LHCN-M2 (cell line): Measurements from ENCODE around the gene PIK3R6. TPM values are rescaled to one million over a fixed set of nuclear protein-coding genes. Genes with fewer than 3 reads are reported as not detected.

Experiments used
- DNase-seq: peaks from one replicate; pipeline ENCODE4 v3.0.0-alpha.2; 2012; ENCODE audit warnings: low read depth
- total RNA-seq: library from RNA; depleted of rRNA; stranded (reverse); fragments of >200 nt; gene quantifications from 2 replicates; pipeline ENCODE4 v1.2.3, GENCODE V29; 2014

The PIK3R6 gene
- total RNA-seq, 1 experiment from 2014 or later = not detected

DNA sequence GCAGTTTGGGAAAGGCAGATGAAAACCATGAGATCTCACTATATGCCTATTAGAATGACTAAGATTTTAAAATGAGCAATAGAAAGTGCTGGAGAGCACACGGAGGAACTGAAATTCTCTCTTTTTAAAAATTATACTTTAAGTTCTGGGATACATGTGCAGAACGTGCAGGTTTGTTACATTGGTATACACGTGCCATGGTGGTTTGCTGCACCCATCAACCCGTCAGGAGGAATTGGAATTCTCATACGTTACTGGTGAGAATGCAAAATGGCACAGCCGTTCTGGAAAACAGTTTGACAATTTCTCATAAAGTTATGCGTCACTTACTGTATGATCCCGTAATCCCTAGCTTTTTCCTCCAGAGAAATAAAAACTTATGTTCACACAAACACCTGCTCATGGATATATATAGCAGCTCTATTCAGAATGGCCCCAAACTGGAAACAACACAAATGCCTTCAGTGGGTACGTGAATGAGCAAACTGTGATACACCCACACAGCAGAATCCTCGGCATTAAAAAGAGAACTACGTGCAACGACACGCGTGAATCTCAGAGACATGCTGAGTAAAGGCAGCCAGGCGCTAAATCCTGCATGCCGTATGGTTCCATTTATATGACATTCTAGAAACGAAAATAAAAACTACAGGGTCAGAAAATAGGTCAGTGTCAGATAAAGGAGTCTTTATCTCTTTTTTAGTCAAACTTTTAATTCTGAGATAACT, 11.8 kb downstream of the PIK3R6 start:
- DNase-seq = no peak

DNA sequence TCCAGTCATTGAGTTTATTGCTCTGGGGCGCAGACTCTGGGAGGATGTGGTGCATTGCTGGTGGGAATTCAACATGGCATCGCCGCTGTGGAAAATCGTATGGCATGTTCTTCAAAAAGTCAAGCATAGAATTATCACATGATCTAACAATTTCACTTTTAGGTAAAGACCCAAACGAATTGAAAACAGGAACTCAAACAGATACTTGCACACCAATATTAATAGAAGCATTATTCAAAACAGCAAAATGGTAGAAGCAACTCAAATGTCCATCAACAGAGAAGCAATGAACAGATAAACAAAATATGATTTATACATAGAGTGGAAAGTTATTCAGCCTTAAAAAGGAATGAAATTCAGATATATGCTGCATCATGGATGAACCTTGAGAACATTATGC, 15.9 kb downstream of the PIK3R6 start:
- DNase-seq = no peak

DNA sequence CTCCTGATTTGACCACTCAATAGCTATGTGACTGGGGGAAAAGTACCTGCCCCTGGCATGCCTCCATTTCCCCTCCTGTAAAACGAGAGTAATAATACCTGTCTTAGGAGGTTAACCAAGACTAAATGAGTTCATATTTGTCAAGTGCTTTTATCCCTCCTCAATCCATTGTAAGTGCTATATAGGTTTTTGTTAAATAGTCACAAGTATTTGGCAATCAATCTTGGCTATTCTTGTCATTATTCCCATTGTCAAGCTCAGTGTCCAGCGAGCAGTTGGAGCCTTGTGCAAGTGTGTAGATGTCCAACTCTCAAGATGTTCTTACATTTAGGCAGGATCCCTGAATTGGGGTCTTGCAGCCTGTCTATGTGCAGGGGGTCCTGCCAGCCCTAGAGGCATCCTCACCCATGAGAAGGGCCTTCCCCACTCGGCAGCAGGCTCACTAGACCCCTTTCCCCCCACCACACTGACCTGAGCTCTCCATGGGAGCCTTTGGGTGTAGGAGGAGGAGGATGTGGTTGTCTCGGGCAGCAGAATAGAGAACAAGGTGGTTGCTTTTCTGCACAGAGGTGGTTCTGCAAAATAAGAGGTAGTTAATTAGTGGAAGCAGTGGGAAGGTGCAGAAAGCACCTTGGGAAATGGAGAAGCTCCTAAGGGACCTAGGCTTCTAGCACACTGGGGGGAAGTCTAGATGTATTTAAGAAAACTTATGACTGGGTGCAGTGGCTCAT, 18.0 kb downstream of the PIK3R6 start:
- no peak for DNase-seq

DNA sequence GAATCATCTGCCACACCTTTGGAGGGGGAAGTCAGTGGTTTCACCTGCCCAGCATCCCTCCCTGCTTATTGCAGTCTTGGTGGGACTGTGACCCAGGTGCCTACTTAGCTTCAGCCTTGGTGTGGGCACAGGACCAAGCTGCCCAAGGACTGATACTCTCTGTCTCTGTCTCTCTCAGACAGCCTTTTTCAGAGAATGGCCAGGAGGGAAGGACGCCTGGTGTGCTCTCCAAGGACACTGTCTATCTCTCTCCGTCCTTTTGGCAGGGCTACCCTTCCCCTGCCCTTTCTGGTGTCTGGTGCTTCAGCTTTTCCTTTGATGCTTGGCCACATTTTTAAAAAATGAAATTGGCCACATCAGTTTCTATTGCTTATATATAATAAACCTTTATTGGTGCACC, 19.6 kb downstream of the PIK3R6 start:
- no peak for DNase-seq

DNA sequence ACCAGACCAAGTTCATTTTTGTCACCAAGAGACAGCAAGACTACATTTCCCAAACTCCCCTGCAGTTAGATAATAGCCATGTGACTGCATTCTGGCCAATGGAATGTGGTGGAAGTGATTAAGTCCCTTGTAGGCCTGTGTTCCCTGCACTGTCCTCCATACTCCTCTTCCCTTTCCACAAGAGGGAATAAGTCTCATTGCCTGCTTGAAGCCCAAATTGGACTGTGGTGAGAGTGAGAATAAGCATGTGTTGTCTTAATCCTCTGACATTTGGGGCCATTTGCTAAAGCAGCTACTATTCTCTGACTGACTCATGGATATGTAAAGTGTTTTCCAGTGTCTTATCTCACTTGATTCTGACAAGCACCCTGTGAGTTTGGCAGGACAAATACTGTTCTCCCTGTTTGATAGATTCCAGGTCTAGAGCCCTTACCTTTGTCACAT, 20.7 kb downstream of the PIK3R6 start:
- no peak for DNase-seq

DNA sequence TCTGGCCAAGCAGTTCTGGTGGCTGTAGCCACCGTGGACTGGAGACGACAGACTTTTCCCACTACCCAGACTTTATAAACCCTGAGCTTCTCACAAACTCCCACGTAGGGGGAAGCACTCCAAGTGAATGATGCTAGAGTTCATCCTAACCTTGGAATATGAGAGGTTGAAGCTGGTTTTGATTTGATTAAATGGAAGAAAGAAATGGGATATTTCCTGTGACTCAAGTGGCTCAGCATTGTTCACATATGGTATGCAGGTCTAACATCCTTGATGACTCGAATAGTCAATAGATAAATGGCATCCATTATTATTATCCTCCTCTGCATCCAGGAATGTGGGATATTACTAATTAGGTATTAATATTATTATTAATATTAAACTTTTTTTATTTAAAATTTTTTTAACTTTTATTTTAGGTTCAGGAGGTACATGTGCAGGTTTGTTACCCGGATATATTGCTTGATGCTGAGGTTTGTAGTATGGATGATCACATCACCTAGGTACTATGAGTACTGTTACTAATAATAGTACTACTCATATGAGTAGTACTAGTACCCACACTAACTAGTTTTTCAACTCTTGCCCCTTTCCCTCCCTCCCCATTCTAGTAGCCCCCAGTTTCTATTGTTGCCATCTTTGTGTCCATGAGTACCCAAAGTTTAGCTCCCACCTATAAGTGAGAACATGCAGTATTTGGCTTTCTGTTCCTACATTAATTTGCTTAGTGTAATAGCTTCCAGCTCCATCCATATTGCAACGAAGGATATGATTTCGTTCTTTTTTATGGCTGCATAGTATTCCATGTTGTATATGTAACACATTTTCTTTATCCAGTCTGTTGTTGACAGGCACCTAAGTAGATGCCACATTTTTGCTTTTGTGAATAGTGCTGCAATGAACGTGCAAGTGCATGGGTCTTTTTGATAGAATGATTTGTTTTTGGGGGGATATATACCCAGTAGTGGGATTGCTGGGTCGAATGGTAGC, 22.9 kb downstream of the PIK3R6 start:
- no peak for DNase-seq

DNA sequence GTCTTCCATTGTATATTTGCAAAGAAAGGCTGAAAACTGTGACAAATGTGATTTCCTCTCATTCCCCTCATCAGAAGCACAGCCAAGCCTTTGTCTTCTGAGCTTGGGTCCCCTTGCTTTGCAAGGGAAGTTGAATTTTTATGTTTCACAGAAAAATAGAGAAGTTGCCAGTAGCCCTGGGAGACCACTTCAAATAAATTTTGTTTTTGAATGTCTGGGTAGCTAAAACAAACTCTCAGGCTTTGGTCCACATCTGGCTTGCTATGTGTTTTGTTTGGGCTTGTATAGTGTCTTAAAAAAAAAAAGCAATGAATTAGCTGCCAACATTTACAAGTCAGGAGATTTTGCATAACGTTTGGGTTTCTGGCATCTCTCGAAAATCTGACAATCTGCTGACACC, 24.1 kb downstream of the PIK3R6 start:
- no peak for DNase-seq

DNA sequence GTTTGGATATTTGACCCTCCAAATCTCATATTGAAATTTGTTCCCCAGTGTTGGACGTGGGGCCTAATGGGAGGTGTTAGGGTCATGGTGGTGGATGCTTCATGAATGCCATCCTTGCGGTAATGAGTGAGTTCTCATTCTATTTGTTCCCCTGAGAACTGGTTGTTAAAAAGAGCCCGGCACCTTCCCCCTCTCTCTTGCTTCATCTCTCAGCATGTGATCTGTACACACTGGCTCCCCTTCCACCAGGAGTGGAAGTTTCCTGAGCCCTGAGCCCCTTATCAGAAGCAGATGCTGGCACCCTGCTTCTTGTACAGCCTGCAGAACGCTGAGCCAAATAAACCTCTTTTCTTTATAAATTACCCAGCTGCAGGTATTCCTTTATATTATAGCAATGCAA, 25.6 kb downstream of the PIK3R6 start:
- no peak for DNase-seq

DNA sequence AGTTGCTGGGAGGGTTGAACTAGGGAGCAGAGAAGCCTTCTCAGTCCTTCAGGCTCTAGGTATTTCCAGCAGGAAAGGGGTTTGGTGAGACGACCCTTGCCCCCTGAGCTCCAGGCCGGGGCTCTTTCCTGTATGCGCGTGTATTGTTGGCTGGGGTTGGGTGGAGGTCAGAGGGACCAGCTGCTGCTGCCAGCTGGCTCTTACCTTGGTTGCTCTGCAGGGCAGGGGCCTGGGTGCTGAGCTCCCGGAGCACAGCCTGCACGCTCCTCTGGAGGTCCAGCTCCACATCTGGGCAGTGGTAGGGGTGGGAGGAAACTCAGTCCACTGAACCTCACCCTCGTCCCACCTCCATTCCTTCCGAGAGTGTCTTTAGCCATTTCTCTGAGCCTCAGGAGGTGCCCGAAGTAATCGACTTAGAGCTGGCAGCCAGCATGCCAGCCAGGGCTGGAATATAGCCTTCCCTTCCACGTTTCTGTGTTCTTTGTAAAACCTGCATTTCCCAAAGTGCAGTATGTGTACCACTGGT, 28.0 kb downstream of the PIK3R6 start:
- no peak for DNase-seq

DNA sequence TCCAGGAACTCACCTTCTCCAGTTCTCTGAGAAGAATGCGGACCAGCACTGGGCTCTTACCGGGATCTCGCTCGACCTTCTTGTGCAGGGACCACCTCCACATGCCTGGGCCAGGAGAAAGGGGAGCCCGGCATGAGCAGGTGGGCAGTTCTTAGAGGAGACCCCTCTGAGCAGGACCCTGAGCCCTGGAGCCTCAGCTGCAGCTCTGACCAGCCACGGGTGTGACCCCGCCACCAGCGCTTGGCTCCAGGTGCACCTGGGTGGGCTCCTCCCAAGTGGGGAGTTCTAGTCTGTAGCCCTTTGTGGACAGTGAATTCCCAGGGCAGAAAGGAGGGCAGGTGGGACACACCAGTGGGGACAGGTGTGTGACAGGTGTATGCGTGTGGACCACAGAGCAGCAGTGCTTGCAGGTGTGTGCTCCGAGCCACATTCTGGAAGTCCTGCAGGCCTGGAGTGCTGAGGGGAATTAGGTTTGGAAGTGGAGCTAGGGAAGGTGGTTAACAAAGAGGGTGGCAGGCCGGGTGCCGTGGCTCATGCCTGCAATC, 28.9 kb downstream of the PIK3R6 start:
- DNase-seq = no peak

DNA sequence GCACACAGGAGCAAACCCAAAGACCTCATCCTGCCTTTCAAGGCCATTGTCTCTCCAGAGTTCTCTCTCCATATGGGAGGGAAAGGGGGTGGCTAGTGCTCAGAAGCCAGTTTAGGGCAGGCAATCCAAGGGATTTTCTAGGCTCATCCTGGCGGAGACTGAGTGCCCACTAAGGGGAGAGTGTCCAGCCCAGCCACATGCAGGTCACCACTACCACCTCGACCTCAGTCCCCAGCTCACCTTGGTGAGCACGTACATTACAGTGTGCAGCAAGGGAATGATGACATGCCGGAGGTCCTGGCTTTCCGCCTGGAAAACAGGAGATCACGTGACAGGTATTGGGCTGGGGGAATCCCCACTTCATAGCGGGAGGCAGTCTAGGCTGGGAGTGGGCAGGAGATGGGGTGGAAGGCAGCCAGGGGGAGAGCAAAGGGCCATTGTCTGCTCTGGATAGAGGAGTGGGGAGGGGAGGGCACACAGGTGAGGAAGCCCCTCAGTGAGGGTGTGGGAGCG, 29.9 kb downstream of the PIK3R6 start:
- DNase-seq = no peak

DNA sequence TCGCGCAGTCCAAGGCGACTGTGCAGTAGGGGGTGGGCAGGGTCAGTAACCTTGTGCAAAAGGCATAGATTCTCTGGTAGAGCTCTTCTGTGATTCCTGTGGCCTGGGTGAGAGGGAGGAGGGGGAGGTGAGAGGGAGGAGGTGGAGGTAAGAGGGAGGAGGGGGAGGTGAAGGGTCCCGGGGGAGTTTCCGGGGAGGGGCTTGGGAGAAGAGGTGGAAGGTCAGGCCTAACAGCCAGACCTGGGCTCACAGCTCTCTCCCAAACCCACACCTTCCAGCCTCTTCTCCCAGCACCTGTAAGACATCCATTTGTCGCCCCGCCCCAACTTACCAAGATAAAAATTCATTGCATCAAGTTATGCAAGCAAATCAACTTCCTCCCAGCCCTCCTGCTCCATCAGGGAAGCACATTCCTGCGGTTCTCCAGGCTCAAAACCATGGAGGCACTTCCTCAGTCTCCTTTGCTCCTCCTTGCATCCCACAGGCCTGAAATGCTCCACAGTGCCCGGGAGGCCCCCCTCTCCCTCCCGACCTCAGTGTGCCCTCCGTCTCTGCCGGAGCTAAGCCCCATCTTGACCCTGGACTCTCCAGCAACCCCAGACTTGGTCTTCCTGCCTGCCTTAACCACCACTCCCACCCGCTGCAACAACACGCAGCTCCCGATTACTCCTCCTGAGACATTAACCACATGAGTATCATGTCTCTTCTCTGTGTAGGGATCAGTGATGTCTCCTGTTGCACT, 30.5 kb downstream of the PIK3R6 start:
- no peak for DNase-seq

DNA sequence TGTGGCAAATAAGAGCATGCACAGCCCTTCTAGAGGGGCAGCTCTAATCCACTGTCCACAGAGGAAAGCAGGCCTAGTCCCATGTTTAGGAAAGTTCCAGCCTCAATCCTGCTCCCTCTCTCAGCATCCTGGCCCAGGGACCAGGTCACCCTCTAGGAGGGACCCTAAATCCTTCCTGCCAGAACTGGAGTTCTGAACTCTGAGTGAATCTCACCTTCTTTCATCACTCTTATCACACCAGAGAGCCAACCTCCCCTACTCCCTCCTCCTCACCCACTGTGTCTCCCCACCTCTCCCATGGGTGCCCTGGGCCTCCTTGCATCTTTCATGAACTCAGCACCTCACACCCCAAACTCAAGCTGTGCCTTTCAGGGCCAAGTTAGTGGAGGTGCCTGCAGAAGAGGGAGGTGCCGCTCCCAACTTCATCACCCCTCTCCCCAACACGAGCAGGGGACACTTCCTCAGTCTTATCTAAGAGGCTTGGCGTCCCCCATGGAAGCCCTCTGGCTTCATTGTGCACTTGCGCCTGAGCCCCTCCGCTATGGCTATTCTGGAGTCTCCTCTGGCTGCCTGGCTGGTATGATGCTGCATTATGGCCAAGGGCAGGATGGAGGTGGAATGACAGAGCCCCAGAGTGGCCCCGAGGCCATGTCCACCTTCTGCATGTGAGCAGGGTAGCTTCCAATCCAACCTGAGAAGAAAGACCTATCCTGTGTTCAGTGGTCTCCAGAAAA, 31.7 kb downstream of the PIK3R6 start:
- DNase-seq = no peak

DNA sequence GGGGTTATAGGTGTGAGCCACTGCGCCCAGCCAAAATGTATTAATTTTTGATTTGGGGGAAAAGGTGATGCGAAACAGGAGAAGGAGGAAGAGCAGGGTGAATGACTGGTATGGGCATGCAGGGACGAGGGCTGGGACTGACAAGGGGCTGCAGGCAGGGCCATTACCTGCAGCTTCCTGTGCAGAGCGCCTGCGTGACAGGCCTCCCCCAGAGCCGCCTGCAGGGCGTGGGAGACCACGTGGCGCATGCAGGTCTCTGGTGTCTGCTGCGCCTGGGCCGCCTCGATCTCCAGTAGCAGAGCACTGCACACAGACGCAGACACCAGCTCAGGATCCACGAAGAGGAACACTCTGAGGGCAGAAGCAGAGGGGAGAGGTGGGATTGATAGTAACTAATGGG, 32.4 kb downstream of the PIK3R6 start:
- no peak for DNase-seq

DNA sequence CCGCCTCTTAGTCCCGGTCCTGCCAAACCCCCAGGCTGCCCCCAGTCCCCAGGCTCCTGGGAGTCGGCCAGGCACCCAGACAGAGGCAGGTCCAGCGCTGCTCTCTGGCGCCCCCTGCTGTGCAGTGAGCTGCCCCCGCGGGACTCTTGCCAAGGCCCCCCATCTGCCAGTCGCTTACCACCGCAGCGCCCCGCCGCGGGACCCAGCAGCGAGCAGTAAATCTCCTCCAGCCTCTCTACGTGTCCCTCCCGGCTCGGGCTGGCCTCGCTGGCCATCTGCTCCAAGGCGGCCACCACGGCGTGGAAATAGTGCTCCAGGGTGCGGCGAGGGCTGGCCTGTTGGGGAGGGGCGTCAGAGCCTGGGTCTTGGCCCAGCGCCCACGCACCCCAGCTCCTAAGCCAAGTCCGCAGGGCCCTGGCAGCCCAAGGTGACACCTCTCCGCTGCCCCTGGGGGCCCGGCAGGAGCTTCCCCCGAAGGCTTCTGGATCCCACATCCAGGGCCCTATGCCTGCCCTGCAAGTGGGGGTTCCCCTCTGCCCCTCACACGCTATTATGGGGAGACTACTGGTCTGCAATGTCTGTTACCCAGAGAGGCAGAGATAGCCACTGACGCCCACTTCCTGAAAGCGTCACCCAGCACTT, 34.6 kb downstream of the PIK3R6 start:
- no peak for DNase-seq

DNA sequence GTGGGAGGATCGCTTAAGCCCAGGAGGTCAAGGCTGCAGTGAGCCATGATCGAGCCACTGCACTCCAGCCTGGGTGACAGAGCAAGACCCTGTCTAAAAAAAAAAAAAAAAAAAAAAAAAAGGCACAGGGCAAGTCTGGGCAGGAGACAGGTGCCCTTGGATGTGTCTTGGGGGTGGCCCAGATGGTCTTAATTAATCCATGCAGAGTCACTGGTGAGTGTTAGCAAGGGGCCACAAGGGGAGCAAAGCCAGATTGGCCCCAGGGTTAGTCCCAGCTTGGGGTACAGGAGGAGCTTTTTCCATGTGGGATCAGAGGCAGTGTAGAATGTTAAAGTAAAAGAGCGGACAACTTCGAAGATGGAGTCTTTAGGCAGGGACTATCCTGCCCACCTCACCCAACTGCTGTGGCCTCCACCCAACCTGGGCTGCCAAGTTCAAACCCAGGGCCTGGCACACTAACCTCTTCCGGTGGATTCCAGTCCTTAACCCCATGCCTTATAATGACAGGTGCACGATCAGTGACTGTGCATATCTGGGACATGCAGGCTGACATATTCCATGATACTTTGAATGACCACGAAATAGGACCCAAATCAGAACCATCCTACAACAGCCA, 36.1 kb downstream of the PIK3R6 start:
- DNase-seq = no peak

DNA sequence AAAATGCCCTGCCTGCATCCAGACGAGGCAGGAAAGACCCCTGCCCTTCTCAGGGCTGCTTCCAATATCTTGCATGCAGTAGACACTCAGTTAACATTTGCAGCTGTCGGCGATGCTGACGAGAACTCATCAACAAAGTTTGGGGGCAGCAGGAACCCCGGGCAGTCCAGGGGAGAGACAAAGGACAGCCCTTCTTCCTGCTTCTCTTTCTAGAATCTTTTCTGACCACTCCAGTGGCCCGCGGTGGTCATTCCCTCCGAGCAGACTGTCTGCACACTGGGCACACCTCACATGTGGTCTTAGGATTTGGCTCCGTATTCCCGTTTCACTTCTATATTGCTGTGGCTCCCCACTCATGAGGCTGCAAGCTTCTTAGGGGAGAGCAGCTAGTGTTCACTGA, 37.3 kb downstream of the PIK3R6 start:
- no peak for DNase-seq

DNA sequence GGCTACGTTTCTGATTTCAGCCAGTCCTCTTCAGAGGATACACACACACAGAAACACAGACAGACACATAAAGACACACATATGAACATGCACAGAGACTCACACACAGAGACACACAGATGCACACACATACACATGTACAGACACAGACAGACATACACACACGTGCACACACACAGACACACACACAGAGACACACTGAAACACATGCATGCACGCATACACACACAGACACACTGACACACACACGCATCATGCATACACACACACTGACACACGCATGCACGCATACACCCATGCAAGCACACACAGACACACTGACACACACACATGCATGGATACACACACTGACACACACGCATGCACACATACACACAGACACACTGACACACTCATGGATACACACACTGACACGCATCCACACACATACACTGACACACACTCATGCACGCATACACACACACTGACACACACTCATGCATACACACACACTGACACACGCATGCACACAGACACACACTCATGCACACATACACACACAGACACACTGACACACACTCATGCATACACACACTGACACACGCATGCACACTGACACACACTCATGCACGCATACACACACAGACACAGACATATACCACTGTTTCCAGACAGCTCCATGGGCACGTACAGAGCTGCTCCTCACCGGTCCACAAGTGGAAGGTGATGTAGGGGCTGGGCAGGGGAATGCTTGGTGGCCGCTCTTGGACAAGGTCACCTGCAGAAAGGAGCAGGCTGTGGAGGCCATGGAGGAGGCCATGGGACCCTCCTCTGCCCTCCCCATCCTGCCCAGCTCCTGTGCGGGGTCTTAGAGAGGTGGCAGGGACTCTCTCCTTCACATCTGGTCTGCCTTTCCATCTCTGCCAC, 38.2 kb downstream of the PIK3R6 start:
- DNase-seq = no peak
